ENCODE results near the gene GINM1. TPM values are rescaled to one million over a fixed set of nuclear protein-coding genes. Genes with fewer than 3 reads are reported as not detected.

The GINM1 gene
- total RNA-seq, 4 donors from 2014 or later, result 37.3 to 49.0 (median 43.7) TPM

GRCh38 chr6:149636124-149636523 is 69.9 kb downstream of the GINM1 start:
- intact Hi-C loops (cut with DNase I; ENCODE audit: low total_unique reads), result no loop called here
- DNase-seq (ENCODE audit: low spot score in 2 of 2), result no peak
- TF ChIP-seq POLR2A (IDR thresholded peaks at IDR 0.05) (no peak), CTCF (IDR thresholded peaks at IDR 0.05) (no peak)
- 62 to 63% methylated on average over 2 of the region's 2 CpGs for WGBS, 2 donors
- H3K4me3 ChIP-seq (ENCODE audit: low read depth, poor library complexity, severe bottlenecking), result no peak overlapping the region

Other genes with a start within 250 kb of the GINM1 start
- gene TAB2, start 248.7 kb upstream of the GINM1 start, total RNA-seq, result 10 to 100 TPM; 32.5 to 71.4 (median 43.8) TPM
- 1 to 10 TPM in 1 of 4 donors, under 1 TPM in 3; 0.25 to 1.8 (median 0.58) TPM for gene SUMO4, start 166.1 kb upstream of the GINM1 start, total RNA-seq
- 1 to 10 TPM in 2 of 4 donors, under 1 TPM in 2; 0.42 to 2.2 (median 0.92) TPM for gene ZC3H12D, start 81.4 kb upstream of the GINM1 start, total RNA-seq
- 10 to 100 TPM; 17.8 to 28.1 (median 24.0) TPM for gene PPIL4, start 20.3 kb upstream of the GINM1 start, total RNA-seq
- gene KATNA1, start 82.3 kb downstream of the GINM1 start, total RNA-seq, result 10 to 100 TPM; 19.2 to 25.7 (median 23.3) TPM
- gene LATS1, start 151.7 kb downstream of the GINM1 start, total RNA-seq, result 10 to 100 TPM; 17.6 to 27.9 (median 24.3) TPM
- gene NUP43, start 180.2 kb downstream of the GINM1 start, total RNA-seq, result 10 to 100 TPM; 14.6 to 35.2 (median 17.2) TPM
- 10 to 100 TPM; 68.4 to 93.5 (median 78.3) TPM for gene PCMT1, start 183.4 kb downstream of the GINM1 start, total RNA-seq

Data from lower leg skin (tissue), 4 donors.